Lower lobe of right lung (tissue), 2 donors: Measurements from ENCODE around the gene BET1L. TPM values are rescaled to one million over a fixed set of nuclear protein-coding genes. Genes with fewer than 3 reads are reported as not detected.

ENCODE experiments used
- ATAC-seq, 2 donors: fragments of 200-7000 bp; cut with Tn5 transposase; one replicate each; pipeline ENCODE4 v1.9.1; 2020 to 2022; ENCODE audit warnings: mild to moderate bottlenecking in 2 of 2, moderate library complexity in 2 of 2
- DNase-seq: peaks from one replicate; pipeline ENCODE4 v3.0.0-alpha.2; 2020
- H3K27ac ChIP-seq: fragments of 200-600 bp; one replicate; pipeline ENCODE4 v1.8.0; 2022
- H3K27me3 ChIP-seq: fragments of 200-600 bp; one replicate; pipeline ENCODE4 v1.8.0; 2022; ENCODE audit warnings: low read depth
- H3K36me3 ChIP-seq: fragments of 200-600 bp; one replicate; pipeline ENCODE4 v1.8.0; 2022; ENCODE audit warnings: mild to moderate bottlenecking
- H3K4me1 ChIP-seq: fragments of 200-600 bp; one replicate; pipeline ENCODE4 v1.8.0; 2022
- H3K4me3 ChIP-seq: fragments of 200-600 bp; one replicate; pipeline ENCODE4 v1.8.0; 2022; ENCODE audit warnings: mild to moderate bottlenecking
- H3K9me3 ChIP-seq: fragments of 200-600 bp; one replicate; pipeline ENCODE4 v1.8.0; 2022
- CTCF ChIP-seq: fragments of 200-600 bp; IDR thresholded peaks from one replicate; pipeline ENCODE4 v1.8.0; 2022; ENCODE audit warnings: antibody characterized with exemption, mild to moderate bottlenecking
- intact Hi-C: fragments of 100-400 bp; cut with DNase I; formaldehyde crosslinking; loops from one replicate; pipeline ENCODE4 v1.11.0; 2022
- total RNA-seq: library from RNA; stranded (reverse); fragmentation: NEBNext Ultra II Directional; extraction: Animal tissue kit (Norgen Biotek cat#: 25700); gene quantifications from one replicate; pipeline ENCODE4 v1.2.1, GENCODE V29; 2021
- donor health status: DM: no; HTN: yes; CAD: no; lungs with severe emphysema.

BET1L gene
- total RNA-seq, 1 donor from 2014 or later: 54.2 TPM

- H3K4me1 ChIP-seq: peaks cover 28% of the 10 kb centered on the region
- H3K4me3 ChIP-seq: no peak overlapping the region
- no peaks in the 10 kb centered on the region for H3K9me3 ChIP-seq
- H3K27ac ChIP-seq: no peak overlapping the region
- no peak for ATAC-seq
- H3K36me3 ChIP-seq: peaks cover 71% of the 10 kb centered on the region
- intact Hi-C loops: no loop called here
- DNase-seq: no peak
- no peaks in the 10 kb centered on the region for H3K27me3 ChIP-seq
- no peak for TF ChIP-seq CTCF
These were observed 4.1 kb upstream of the BET1L start for GRCh38 chr11:211295-211694.

- peaks cover 67% of the 10 kb centered on the region for H3K36me3 ChIP-seq
- peak overlapping the region; percentile 74 for H3K4me3 ChIP-seq
- H3K4me1 ChIP-seq: peaks cover 33% of the 10 kb centered on the region
- no peak for TF ChIP-seq CTCF
- peak overlapping the region; percentile 99 for H3K27ac ChIP-seq
- H3K9me3 ChIP-seq: no peaks in the 10 kb centered on the region
- no peaks in the 10 kb centered on the region for H3K27me3 ChIP-seq
- DNase-seq (no peak), ATAC-seq (no peak)
- intact Hi-C loops: no loop called here
These were observed 3.6 kb upstream of the BET1L start for GRCh38 chr11:210803-211180.

GRCh38 chr11:210122-210802, 3.1 kb upstream of the BET1L start:
- no peak for ATAC-seq
- no peaks in the 10 kb centered on the region for H3K27me3 ChIP-seq
- DNase-seq: no peak
- H3K4me1 ChIP-seq: peaks cover 39% of the 10 kb centered on the region
- H3K27ac ChIP-seq: peak overlapping the region; percentile 99
- intact Hi-C loops: no loop called here
- H3K4me3 ChIP-seq: peak overlapping the region; percentile 74
- no peaks in the 10 kb centered on the region for H3K9me3 ChIP-seq
- TF ChIP-seq CTCF: no peak
- peaks cover 67% of the 10 kb centered on the region for H3K36me3 ChIP-seq

- no peak for DNase-seq
These were observed 2.3 kb upstream of the BET1L start for GRCh38 chr11:209275-210121.

GRCh38 chr11:208917-209260, 1.7 kb upstream of the BET1L start:
- DNase-seq (no peak), ATAC-seq (peak in 1 of 2 donors; percentile 2)
- Histone ChIP-seq H3K27ac (peak overlapping the region; percentile 99), H3K9me3 (no peaks in the 10 kb centered on the region), H3K4me3 (peak overlapping the region; percentile 74), H3K27me3 (no peaks in the 10 kb centered on the region), H3K36me3 (peaks cover 67% of the 10 kb centered on the region), H3K4me1 (peaks cover 42% of the 10 kb centered on the region)
- TF ChIP-seq CTCF: no peak
- intact Hi-C loops: no loop called here

More at GRCh38 chr11:209275-210121, 2.3 kb upstream of the BET1L start:
- Histone ChIP-seq H3K4me1 (peaks cover 42% of the 10 kb centered on the region), H3K27me3 (no peaks in the 10 kb centered on the region), H3K4me3 (peak overlapping the region; percentile 74), H3K9me3 (no peaks in the 10 kb centered on the region), H3K36me3 (peaks cover 67% of the 10 kb centered on the region), H3K27ac (peak overlapping the region; percentile 99)
- no peak for ATAC-seq
- no peak for TF ChIP-seq CTCF
- intact Hi-C loops: no loop called here
